ENCODE measurements around the gene AP1G2. TPM values are rescaled to one million over a fixed set of nuclear protein-coding genes. Genes with fewer than 3 reads are reported as not detected.

Gene AP1G2
- total RNA-seq, 1 donor from 2014 or later: 271 TPM

GRCh38 chr14:23547924-23548323 lies 19.7 kb downstream of the AP1G2 start:
- Mint-ChIP-seq H3K4me1 (peaks cover 8% of the 10 kb centered on the region), H3K9me3 (no peaks in the 10 kb centered on the region), H3K36me3 (peaks cover 3% of the 10 kb centered on the region), H3K27ac (no peak overlapping the region), H3K4me3 (no peak overlapping the region), H3K27me3 (ENCODE audit: low read depth) (no peaks in the 10 kb centered on the region)
- no peak for TF ChIP-seq CTCF (IDR thresholded peaks at IDR 0.05; ENCODE audit: unreplicated experiment)
- DNase-seq (ENCODE audit: low spot score in 2 of 2, unreplicated experiment in 2 of 2): no peak

DNA sequence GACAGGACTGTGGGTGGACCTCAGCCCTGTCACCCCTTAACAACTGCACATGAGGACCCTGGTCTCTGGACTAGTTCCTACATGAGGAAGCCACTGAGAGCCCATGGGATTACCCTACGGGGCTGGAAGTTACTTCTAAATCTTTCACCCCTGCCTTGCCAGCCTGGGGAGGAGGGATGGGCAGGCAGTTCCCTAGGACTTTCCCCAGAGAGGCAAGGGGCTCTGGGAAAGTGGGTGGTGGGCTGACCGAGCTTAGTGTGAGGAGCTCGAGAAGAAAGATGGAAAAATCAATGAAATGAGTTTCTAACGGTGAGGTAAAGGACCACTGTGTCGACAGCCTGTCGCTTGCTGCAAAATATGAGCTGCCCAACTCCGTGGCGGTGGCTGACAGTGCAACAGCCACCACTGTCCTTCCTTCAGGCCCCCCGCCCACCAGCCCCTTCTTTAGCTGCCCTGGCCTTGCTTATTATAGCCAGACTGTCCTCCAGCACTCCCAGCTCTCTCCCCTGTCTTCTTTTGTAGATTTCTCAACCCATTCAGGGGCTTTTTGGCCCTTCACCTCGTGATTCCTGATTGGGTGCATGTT lies 21.0 kb downstream of the AP1G2 start:
- peaks cover 8% of the 10 kb centered on the region for H3K4me1 Mint-ChIP-seq
- DNase-seq (ENCODE audit: low spot score in 2 of 2, unreplicated experiment in 2 of 2): no peak
- H3K36me3 Mint-ChIP-seq: peaks cover 3% of the 10 kb centered on the region
- no peaks in the 10 kb centered on the region for H3K27me3 Mint-ChIP-seq (ENCODE audit: low read depth)
- TF ChIP-seq CTCF (IDR thresholded peaks at IDR 0.05; ENCODE audit: unreplicated experiment): no peak
- H3K9me3 Mint-ChIP-seq: no peaks in the 10 kb centered on the region
- H3K4me3 Mint-ChIP-seq: no peak overlapping the region
- H3K27ac Mint-ChIP-seq: no peak overlapping the region

GRCh38 chr14:23545740-23546365 lies 21.7 kb downstream of the AP1G2 start:
- no peaks in the 10 kb centered on the region for H3K9me3 Mint-ChIP-seq
- peaks cover 3% of the 10 kb centered on the region for H3K36me3 Mint-ChIP-seq
- no peak overlapping the region for H3K4me3 Mint-ChIP-seq
- H3K4me1 Mint-ChIP-seq: peaks cover 8% of the 10 kb centered on the region
- no peaks in the 10 kb centered on the region for H3K27me3 Mint-ChIP-seq (ENCODE audit: low read depth)
- no peak for DNase-seq (ENCODE audit: low spot score in 2 of 2, unreplicated experiment in 2 of 2)
- TF ChIP-seq CTCF (IDR thresholded peaks at IDR 0.05; ENCODE audit: unreplicated experiment): no peak
- no peak overlapping the region for H3K27ac Mint-ChIP-seq

DNA sequence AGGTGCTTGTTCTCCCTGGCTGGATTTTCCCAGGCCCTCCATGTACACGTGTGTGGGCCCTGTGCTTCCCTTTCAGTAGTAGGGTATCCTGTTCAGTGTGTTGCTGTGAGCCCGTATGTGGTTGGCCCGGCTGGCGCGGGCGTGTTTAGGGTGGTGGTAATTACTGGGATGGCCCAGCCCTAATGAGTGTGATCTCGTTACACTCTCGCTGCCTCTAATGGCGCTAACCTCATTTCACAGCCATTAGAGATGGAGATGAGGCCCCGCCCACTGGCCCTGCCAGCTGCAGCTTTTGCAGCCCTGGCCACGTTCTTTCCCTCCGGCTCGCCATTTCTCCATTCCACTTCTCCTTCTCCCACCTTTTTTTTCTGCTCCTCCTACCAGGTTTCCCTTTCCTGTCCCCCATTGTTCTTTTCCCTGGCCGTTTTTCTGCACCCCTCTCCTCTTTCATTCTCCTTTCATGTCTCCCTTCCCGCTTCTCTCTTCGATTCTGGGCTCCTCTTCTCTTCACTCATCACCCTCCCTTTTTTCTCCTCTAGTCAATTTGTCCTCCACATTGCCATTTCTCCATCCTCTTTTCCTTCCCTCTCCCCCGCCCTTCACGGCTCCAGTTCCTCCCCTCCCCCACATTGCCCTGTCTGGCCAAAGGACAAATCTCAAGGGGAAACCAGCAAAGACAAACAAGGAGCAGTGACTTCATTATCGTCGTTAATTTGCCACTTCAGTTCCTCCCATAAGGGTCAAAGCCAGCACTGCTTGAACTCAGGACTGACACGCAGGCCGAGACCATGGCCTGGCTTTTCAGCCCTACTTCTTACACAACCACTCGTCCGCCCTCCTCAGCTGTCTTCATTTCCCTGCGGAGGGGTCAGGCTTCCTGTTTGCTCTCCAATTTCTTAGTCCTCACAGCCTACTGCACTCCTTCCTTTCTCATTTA lies 22.8 kb downstream of the AP1G2 start:
- no peak for TF ChIP-seq CTCF (IDR thresholded peaks at IDR 0.05; ENCODE audit: unreplicated experiment)
- Mint-ChIP-seq H3K9me3 (no peaks in the 10 kb centered on the region), H3K27me3 (ENCODE audit: low read depth) (no peaks in the 10 kb centered on the region), H3K36me3 (peaks cover 3% of the 10 kb centered on the region), H3K4me1 (peaks cover 12% of the 10 kb centered on the region), H3K4me3 (no peak overlapping the region), H3K27ac (no peak overlapping the region)
- no peak for DNase-seq (ENCODE audit: low spot score in 2 of 2, unreplicated experiment in 2 of 2)

DNA sequence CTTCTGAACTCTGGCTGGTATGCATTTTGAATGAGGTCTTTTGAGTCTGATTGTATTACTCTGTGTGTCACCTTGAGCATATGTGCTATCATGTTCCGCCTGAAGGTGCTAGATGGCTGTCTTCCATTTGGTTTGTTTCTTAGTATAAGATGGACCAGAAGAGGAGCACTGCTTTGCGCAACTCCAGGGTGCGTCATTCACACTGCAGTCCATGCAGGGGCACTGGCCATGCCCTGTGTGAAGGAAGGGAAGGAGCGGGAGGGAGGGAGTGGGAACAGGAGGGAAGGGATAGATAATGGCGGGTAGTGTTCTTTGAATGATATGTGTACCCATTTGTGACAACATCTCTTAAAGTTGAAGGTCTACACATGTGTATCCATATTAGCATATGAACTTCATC lies 24.2 kb downstream of the AP1G2 start:
- Mint-ChIP-seq H3K36me3 (peaks cover 3% of the 10 kb centered on the region), H3K4me3 (no peak overlapping the region), H3K27me3 (ENCODE audit: low read depth) (no peaks in the 10 kb centered on the region), H3K9me3 (no peaks in the 10 kb centered on the region), H3K27ac (no peak overlapping the region), H3K4me1 (peaks cover 25% of the 10 kb centered on the region)
- DNase-seq (ENCODE audit: low spot score in 2 of 2, unreplicated experiment in 2 of 2): no peak
- no peak for TF ChIP-seq CTCF (IDR thresholded peaks at IDR 0.05; ENCODE audit: unreplicated experiment)

Measured in mesothelial cell of epicardium (in vitro differentiated cells).